ENCODE measurements around the gene OSBPL10. TPM values are rescaled to one million over a fixed set of nuclear protein-coding genes. Genes with fewer than 3 reads are reported as not detected.

Gene OSBPL10
- total RNA-seq, 4 donors from 2014 or later, result 7.9 to 25.5 (median 11.8) TPM

GRCh38 chr3:31943041-31943440, 38.0 kb downstream of the OSBPL10 start:
- no peak for ATAC-seq
- no peak for TF ChIP-seq POLR2AphosphoS5 (IDR thresholded peaks at IDR 0.05)
- TF ChIP-seq, protein P1, sequence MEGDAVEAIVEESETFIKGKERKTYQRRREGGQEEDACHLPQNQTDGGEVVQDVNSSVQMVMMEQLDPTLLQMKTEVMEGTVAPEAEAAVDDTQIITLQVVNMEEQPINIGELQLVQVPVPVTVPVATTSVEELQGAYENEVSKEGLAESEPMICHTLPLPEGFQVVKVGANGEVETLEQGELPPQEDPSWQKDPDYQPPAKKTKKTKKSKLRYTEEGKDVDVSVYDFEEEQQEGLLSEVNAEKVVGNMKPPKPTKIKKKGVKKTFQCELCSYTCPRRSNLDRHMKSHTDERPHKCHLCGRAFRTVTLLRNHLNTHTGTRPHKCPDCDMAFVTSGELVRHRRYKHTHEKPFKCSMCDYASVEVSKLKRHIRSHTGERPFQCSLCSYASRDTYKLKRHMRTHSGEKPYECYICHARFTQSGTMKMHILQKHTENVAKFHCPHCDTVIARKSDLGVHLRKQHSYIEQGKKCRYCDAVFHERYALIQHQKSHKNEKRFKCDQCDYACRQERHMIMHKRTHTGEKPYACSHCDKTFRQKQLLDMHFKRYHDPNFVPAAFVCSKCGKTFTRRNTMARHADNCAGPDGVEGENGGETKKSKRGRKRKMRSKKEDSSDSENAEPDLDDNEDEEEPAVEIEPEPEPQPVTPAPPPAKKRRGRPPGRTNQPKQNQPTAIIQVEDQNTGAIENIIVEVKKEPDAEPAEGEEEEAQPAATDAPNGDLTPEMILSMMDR (IDR thresholded peaks at IDR 0.05), result no peak
- no peak for TF ChIP-seq POLR2A (IDR thresholded peaks at IDR 0.05)
- no peak for TF ChIP-seq EP300 (IDR thresholded peaks at IDR 0.05)
- H3K36me3 ChIP-seq, result no peaks in the 10 kb centered on the region

GRCh38 chr3:31942446-31942845, 38.6 kb downstream of the OSBPL10 start:
- 100% methylated on average over 2 of the region's 2 CpGs; no CpG with 5 or more reads in 1 of the 2 donors for WGBS, 2 donors (ENCODE audit: low coverage in 1 of 2)
- H3K4me1 ChIP-seq, result peaks cover 0 to 14% (median 3%) of the 10 kb centered on the region in 3 donors

More at GRCh38 chr3:31943041-31943440, 38.0 kb downstream of the OSBPL10 start:
- H3K4me3 ChIP-seq, result no peak overlapping the region
- no peaks in the 10 kb centered on the region for H3K27me3 ChIP-seq
- H3K9me3 ChIP-seq, result no peaks in the 10 kb centered on the region
- peaks cover 0 to 19% (median 3%) of the 10 kb centered on the region in 3 donors for H3K4me1 ChIP-seq
- H3K27ac ChIP-seq, result no peak overlapping the region

GRCh38 chr3:31937225-31937624, 43.8 kb downstream of the OSBPL10 start:
- ATAC-seq, result no peak
- Histone ChIP-seq H3K4me3 (no peak overlapping the region), H3K9me3 (no peaks in the 10 kb centered on the region), H3K36me3 (no peaks in the 10 kb centered on the region), H3K27ac (no peak overlapping the region), H3K4me1 (peaks cover 0 to 22% (median 3%) of the 10 kb centered on the region in 3 donors), H3K27me3 (no peaks in the 10 kb centered on the region)
- TF ChIP-seq EP300 (IDR thresholded peaks at IDR 0.05) (no peak), POLR2AphosphoS5 (IDR thresholded peaks at IDR 0.05) (no peak), POLR2A (IDR thresholded peaks at IDR 0.05) (no peak)
- TF ChIP-seq, protein P1 (IDR thresholded peaks at IDR 0.05), result no peak
- WGBS, 2 donors (ENCODE audit: low coverage in 1 of 2), result 74 to 100% methylated on average over 4 of the region's 4 CpGs

More at GRCh38 chr3:31942446-31942845, 38.6 kb downstream of the OSBPL10 start:
- TF ChIP-seq, protein P1 (IDR thresholded peaks at IDR 0.05), result no peak
- TF ChIP-seq EP300 (IDR thresholded peaks at IDR 0.05) (no peak), POLR2A (IDR thresholded peaks at IDR 0.05) (no peak), POLR2AphosphoS5 (IDR thresholded peaks at IDR 0.05) (no peak)
- Histone ChIP-seq H3K36me3 (no peaks in the 10 kb centered on the region), H3K27ac (no peak overlapping the region), H3K27me3 (no peaks in the 10 kb centered on the region), H3K9me3 (no peaks in the 10 kb centered on the region), H3K4me3 (no peak overlapping the region)
- ATAC-seq, result no peak

GRCh38 chr3:31936420-31937060, 44.5 kb downstream of the OSBPL10 start:
- TF ChIP-seq POLR2AphosphoS5 (IDR thresholded peaks at IDR 0.05) (no peak), EP300 (IDR thresholded peaks at IDR 0.05) (no peak), POLR2A (IDR thresholded peaks at IDR 0.05) (no peak)
- TF ChIP-seq, protein P1 (IDR thresholded peaks at IDR 0.05), result no peak

DNA sequence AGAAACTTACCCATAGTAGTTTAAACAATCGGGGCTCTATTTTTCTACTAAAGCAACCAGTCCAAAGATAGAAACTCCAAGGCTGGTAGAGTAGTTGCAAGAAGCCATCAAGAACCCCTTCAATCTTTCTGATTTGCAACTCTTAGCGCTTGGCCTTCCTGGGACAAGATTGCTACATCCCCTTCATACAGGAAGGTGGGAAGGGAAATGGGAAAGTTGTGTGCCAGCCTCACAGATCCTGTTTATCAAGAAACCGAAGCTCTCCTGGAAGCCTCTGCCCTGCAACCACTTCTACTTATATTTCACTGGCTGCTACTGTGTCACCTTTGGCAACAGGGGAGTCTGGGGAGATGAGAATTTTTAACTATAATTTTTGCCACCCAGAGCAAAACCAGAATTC, 46.2 kb downstream of the OSBPL10 start:
- no peaks in the 10 kb centered on the region for H3K27me3 ChIP-seq
- TF ChIP-seq POLR2AphosphoS5 (IDR thresholded peaks at IDR 0.05) (no peak), EP300 (IDR thresholded peaks at IDR 0.05) (no peak), POLR2A (IDR thresholded peaks at IDR 0.05) (no peak)
- TF ChIP-seq, protein P1 (IDR thresholded peaks at IDR 0.05), result no peak
- H3K36me3 ChIP-seq, result no peaks in the 10 kb centered on the region
- H3K4me3 ChIP-seq, result no peak overlapping the region
- no peak overlapping the region for H3K27ac ChIP-seq
- peaks cover 0 to 14% (median 0%) of the 10 kb centered on the region in 3 donors for H3K4me1 ChIP-seq
- ATAC-seq, result no peak
- WGBS, 2 donors (ENCODE audit: low coverage in 1 of 2), result 53 to 83% methylated on average over 1 to 3 of the region's 3 CpGs
- H3K9me3 ChIP-seq, result no peaks in the 10 kb centered on the region

More at GRCh38 chr3:31936420-31937060, 44.5 kb downstream of the OSBPL10 start:
- no peaks in the 10 kb centered on the region for H3K36me3 ChIP-seq
- H3K9me3 ChIP-seq, result no peaks in the 10 kb centered on the region
- no peak overlapping the region for H3K27ac ChIP-seq
- no peaks in the 10 kb centered on the region for H3K27me3 ChIP-seq
- ATAC-seq, result no peak
- H3K4me1 ChIP-seq, result peaks cover 0 to 20% (median 3%) of the 10 kb centered on the region in 3 donors
- WGBS, 2 donors (ENCODE audit: low coverage in 1 of 2), result 0 to 29% methylated on average over 1 of the region's 1 CpG
- no peak overlapping the region for H3K4me3 ChIP-seq
